HEK293T (cell line): Measurements from ENCODE around the gene PCYT2.

ENCODE experiments used
- BHLHE40 ChIP-seq: fragments of 450-650 bp; IDR thresholded peaks from 2 replicates; pipeline ENCODE4 v1.6.1; 2016; ENCODE audit warnings: mild to moderate bottlenecking, moderate library complexity, borderline replicate concordance
- CTBP1 ChIP-seq: fragments of 450-650 bp; IDR thresholded peaks from 2 replicates; pipeline ENCODE4 v1.6.1; 2016; ENCODE audit warnings: borderline replicate concordance
- ELF4 ChIP-seq: fragments of 450-650 bp; IDR thresholded peaks from 2 replicates; pipeline ENCODE4 v1.6.1; 2017; ENCODE audit warnings: antibody characterized with exemption
- FOXA1 ChIP-seq: fragments of 450-650 bp; IDR thresholded peaks from 2 replicates; pipeline ENCODE4 v1.6.1; 2016; ENCODE audit warnings: mild to moderate bottlenecking
- FOXK2 ChIP-seq: fragments of 450-650 bp; IDR thresholded peaks from 2 replicates; pipeline ENCODE4 v1.6.1; 2016; ENCODE audit warnings: mild to moderate bottlenecking
- FOXM1 ChIP-seq: fragments of 450-650 bp; IDR thresholded peaks from 2 replicates; pipeline ENCODE4 v1.6.1; 2017; ENCODE audit warnings: mild to moderate bottlenecking, borderline replicate concordance
- HDGF ChIP-seq: fragments of 450-650 bp; IDR thresholded peaks from 2 replicates; pipeline ENCODE4 v1.6.1; 2017; ENCODE audit warnings: antibody characterized with exemption, borderline replicate concordance
- SP1 ChIP-seq: fragments of 450-650 bp; IDR thresholded peaks from 2 replicates; pipeline ENCODE4 v1.6.1; 2017
- SUZ12 ChIP-seq: fragments of 450-650 bp; IDR thresholded peaks from 2 replicates; pipeline ENCODE4 v1.6.1; 2016; ENCODE audit warnings: mild to moderate bottlenecking
- TARDBP ChIP-seq: fragments of 450-650 bp; IDR thresholded peaks from 2 replicates; pipeline ENCODE4 v1.6.1; 2016
- ZNF384 ChIP-seq: fragments of 450-650 bp; IDR thresholded peaks from 2 replicates; pipeline ENCODE4 v1.6.1; 2016
- TF ChIP-seq, protein P1 (sequence below): fragments of 450-650 bp; IDR thresholded peaks from 2 replicates; pipeline ENCODE4 v1.6.1; 2016

GRCh38 chr17:81928544-81929252, 17.5 kb upstream of the PCYT2 start:
- TF ChIP-seq FOXM1: no peak
- TF ChIP-seq HDGF: 0 out of 2 replicates have a peak, but pooled peaks have one; percentile 13
- TF ChIP-seq, protein P1, sequence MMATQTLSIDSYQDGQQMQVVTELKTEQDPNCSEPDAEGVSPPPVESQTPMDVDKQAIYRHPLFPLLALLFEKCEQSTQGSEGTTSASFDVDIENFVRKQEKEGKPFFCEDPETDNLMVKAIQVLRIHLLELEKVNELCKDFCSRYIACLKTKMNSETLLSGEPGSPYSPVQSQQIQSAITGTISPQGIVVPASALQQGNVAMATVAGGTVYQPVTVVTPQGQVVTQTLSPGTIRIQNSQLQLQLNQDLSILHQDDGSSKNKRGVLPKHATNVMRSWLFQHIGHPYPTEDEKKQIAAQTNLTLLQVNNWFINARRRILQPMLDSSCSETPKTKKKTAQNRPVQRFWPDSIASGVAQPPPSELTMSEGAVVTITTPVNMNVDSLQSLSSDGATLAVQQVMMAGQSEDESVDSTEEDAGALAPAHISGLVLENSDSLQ: no peak
- no peak for TF ChIP-seq ELF4
- TF ChIP-seq ZNF384: no peak
- no peak for TF ChIP-seq TARDBP
- no peak for TF ChIP-seq SP1
- no peak for TF ChIP-seq FOXA1
- TF ChIP-seq CTBP1: no peak
- TF ChIP-seq BHLHE40: no peak
- TF ChIP-seq FOXK2: no peak
- no peak for TF ChIP-seq SUZ12
